Occipital lobe (tissue), 2 donors: ENCODE measurements around the gene CCDC146. TPM values are rescaled to one million over a fixed set of nuclear protein-coding genes. Genes with fewer than 3 reads are reported as not detected.
A peak's percentile ranks its signal among the peaks of the same experiment; 100 is the strongest.
"Not testable (repeated sequence)": the region's sequence is repeated elsewhere in the genome, so short reads cannot be mapped to it uniquely, and the experiment has no call there.

Experiments used
- DNase-seq: peaks from one replicate; lab custom pipeline; 2025; lab: John Stamatoyannopoulos, UW
- total RNA-seq: library from RNA; depleted of rRNA; stranded (reverse); fragments of >200 nt; gene quantifications from one replicate; pipeline ENCODE4 v1.2.3, GENCODE V29; 2014

The CCDC146 gene
- total RNA-seq: 15.4 TPM

- peak; percentile 99 for DNase-seq
Observed at GRCh38 chr7:77121860-77122681, at the start of gene CCDC146. CCDC146 (plus strand) TSS chr7:77122615; CDS start chr7:77167669, 45,054 bp downstream.

GRCh38 chr7:77074786-77075396 is 47.5 kb upstream of the CCDC146 start:
- not testable (repeated sequence) for DNase-seq

- DNase-seq: not testable (repeated sequence)
Observed at GRCh38 chr7:77077060-77077459, 45.4 kb upstream of the CCDC146 start.

GRCh38 chr7:77079112-77079511 is 43.3 kb upstream of the CCDC146 start:
- not testable (repeated sequence) for DNase-seq

GRCh38 chr7:77079624-77080023 is 42.8 kb upstream of the CCDC146 start:
- not testable (repeated sequence) for DNase-seq

GRCh38 chr7:77080236-77080635 is 42.2 kb upstream of the CCDC146 start:
- not testable (repeated sequence) for DNase-seq

GRCh38 chr7:77082192-77082591 is 40.2 kb upstream of the CCDC146 start:
- not testable (repeated sequence) for DNase-seq

- DNase-seq: not testable (repeated sequence)
Observed at GRCh38 chr7:77092301-77092700, 30.1 kb upstream of the CCDC146 start.

- not testable (repeated sequence) for DNase-seq
Observed at GRCh38 chr7:77100501-77100900, 21.9 kb upstream of the CCDC146 start.

- DNase-seq: not testable (repeated sequence)
Observed at GRCh38 chr7:77101187-77101586, 21.2 kb upstream of the CCDC146 start.

GRCh38 chr7:77102671-77103070 is 19.7 kb upstream of the CCDC146 start:
- DNase-seq: not testable (repeated sequence)

- DNase-seq: not testable (repeated sequence)
Observed at GRCh38 chr7:77105904-77106303, 16.5 kb upstream of the CCDC146 start.

- not testable (repeated sequence) for DNase-seq
Observed at GRCh38 chr7:77107659-77108058, 14.8 kb upstream of the CCDC146 start.

- DNase-seq: not testable (repeated sequence)
Observed at GRCh38 chr7:77108362-77108761, 14.1 kb upstream of the CCDC146 start.

GRCh38 chr7:77112719-77113306 is 9.6 kb upstream of the CCDC146 start:
- not testable (repeated sequence) for DNase-seq

GRCh38 chr7:77125486-77125885 is 3.1 kb downstream of the CCDC146 start:
- not testable (repeated sequence) for DNase-seq

GRCh38 chr7:77127009-77127408 is 4.6 kb downstream of the CCDC146 start:
- not testable (repeated sequence) for DNase-seq

GRCh38 chr7:77128582-77129410 is 6.4 kb downstream of the CCDC146 start:
- not testable (repeated sequence) for DNase-seq

- DNase-seq: not testable (repeated sequence)
Observed at GRCh38 chr7:77131781-77132180, 9.4 kb downstream of the CCDC146 start.

GRCh38 chr7:77138668-77139067 is 16.3 kb downstream of the CCDC146 start:
- not testable (repeated sequence) for DNase-seq

- DNase-seq: not testable (repeated sequence)
Observed at GRCh38 chr7:77140291-77140690, 17.9 kb downstream of the CCDC146 start.
